Measurements from ENCODE around the gene CLDN20.

DNA sequence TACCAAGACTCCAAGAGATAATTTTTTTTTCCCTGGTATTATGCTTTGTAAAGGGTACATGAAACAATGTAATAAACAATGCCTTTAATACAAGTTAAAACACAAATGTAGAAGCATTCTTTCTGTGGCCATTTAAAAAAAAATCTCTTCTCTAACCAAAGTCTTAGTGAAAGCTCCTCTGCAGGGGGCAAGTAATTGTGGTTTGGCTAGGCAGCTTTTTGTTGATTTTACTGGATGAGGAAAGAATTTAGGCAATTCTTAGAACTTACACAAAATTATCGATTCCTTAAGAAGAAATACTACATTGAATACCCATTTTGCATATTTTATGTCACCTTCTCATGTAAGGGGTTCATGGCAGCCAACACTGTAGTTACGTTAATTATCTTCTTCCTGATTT is 38.1 kb downstream of the CLDN20 start:
- TF ChIP-seq, protein P1, sequence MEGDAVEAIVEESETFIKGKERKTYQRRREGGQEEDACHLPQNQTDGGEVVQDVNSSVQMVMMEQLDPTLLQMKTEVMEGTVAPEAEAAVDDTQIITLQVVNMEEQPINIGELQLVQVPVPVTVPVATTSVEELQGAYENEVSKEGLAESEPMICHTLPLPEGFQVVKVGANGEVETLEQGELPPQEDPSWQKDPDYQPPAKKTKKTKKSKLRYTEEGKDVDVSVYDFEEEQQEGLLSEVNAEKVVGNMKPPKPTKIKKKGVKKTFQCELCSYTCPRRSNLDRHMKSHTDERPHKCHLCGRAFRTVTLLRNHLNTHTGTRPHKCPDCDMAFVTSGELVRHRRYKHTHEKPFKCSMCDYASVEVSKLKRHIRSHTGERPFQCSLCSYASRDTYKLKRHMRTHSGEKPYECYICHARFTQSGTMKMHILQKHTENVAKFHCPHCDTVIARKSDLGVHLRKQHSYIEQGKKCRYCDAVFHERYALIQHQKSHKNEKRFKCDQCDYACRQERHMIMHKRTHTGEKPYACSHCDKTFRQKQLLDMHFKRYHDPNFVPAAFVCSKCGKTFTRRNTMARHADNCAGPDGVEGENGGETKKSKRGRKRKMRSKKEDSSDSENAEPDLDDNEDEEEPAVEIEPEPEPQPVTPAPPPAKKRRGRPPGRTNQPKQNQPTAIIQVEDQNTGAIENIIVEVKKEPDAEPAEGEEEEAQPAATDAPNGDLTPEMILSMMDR (IDR thresholded peaks at IDR 0.05) = no peak
- no peak for TF ChIP-seq POLR2A (IDR thresholded peaks at IDR 0.05)
